Measurements from ENCODE around the gene LRRC37A3.
"Not testable (repeated sequence)": the region's sequence is repeated elsewhere in the genome, so short reads cannot be mapped to it uniquely, and the experiment has no call there.

DNA sequence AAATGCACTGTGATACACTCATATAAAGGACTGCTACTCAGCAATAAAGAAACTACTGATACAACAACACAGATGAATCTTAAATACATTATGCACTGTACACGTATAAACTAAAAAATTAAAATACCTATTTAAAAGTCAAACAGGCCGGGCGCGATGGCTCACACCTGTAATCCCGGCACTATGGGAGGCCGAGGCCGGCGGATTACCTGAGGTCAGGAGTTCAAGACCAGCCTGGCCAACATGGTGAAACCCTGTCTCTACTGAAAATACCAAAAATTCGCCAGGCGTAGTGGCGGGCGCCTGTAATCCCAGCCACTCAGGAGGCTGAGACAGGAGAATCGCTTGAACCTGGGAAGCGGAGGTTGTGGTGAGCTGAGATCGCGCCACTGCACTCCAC is 1.7 kb downstream of the LRRC37A3 start:
- not testable (repeated sequence) for TF ChIP-seq POLR2A, CTCF (IDR thresholded peaks at IDR 0.05)

Data from adrenal gland (tissue), 5 donors.